Dermis blood vessel endothelial cell (primary cell): ENCODE results near the gene ATXN1. TPM values are rescaled to one million over a fixed set of nuclear protein-coding genes. Genes with fewer than 3 reads are reported as not detected.
"Not testable (repeated sequence)": the region's sequence is repeated elsewhere in the genome, so short reads cannot be mapped to it uniquely, and the experiment has no call there.

Experiments
- DNase-seq: peaks from one replicate; pipeline ENCODE4 v3.0.0; 2010
- total RNA-seq: library from RNA; depleted of rRNA; stranded (reverse); fragments of >200 nt; gene quantifications from 2 replicates; pipeline ENCODE4 v1.2.3, GENCODE V29; 2014

Gene ATXN1
- total RNA-seq, 1 donor from 2014 or later = 15.3 TPM

DNA sequence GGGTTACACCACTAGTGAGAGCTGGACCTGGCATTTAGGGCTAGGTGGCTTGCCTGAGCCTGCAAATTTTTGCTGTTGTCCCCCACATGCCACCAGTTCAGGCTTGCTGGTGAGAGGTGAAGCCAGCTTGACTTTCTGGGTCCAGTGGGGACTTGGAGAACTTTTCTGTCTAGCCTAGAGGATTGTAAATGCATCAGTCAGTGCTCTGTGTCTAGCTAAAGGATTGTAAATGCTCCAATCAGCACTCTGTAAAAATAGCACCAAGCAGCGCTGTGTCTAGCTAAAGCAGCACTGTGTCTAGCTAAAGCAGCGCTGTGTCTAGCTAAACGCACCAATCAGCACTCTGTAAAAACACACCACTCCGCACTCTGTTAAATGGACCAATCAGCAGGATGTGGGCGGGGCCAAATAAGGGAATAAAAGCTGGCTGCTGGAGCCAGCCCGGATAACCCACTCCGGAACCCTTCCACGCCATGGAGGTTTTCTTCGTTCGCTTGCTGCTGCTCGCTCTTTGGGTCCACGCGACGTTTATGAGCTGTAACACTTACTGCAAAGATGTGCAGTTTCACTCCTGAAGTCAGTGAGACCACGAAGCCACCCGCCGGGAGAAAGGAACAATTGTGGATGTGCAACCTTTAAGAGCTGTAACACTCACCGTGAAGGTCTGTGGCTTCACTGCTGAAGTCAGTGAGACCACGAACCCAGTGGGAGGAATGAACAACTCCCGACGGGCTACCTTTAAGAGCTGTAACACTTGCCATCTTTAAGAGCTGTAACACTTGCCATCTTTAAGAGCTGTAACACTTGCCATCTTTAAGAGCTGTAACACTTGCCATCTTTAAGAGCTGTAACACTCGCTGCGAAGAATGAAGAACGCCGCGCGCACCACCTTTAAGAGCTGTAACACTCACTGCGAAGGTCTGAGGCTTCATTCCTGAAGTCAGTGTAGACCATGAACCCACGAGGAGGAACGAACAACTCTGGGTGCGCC is 495.6 kb downstream of the ATXN1 start:
- DNase-seq = no peak

DNA sequence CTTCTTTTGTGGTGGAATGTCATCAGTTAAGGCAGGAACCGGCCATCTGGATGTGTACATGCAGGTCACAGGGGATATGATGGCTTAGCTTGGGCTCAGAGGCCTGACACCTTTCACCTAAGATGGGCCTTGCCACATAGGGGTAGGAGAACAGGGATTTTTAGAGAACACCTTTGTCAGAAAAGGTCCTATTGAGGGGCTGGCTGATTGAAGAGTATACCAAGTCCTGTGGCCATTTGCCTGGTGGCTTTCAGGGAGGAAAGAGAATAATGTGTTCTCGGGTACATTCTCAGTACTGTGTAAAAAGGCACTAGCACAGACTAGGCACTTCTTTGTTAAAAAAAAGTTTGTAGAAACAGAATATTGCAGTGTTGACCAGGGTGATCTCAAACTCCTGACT is 496.5 kb downstream of the ATXN1 start:
- no peak for DNase-seq

DNA sequence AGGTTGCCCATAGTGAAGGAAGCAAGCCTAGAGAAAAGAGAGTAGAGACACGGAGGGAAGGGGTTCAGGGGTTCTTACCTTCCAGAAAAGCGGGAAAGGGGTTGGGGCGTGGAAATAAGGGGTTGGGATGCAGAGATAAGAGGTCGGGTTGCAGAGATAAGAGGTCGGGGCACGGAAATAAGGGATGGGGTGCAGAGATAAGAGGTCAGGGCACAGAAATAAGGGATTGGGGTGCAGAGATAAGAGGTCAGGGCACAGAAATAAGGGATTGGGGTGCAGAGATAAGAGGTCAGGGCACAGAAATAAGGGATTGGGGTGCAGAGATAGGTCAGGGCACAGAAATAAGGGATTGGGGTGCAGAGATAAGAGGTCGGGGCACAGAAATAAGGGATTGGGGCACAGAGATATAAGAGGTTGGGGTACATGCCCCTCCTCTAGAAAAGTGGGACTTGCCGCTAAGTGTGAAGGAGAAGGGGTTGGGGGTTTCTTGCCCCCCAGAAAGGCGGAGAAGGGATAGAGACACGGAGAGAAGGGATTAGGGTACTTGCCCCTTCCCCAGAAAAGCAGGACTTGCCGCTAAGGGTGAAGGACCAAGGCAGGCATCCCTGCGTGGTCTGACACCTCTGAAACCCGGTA is 497.7 kb downstream of the ATXN1 start:
- DNase-seq = not testable (repeated sequence)

DNA sequence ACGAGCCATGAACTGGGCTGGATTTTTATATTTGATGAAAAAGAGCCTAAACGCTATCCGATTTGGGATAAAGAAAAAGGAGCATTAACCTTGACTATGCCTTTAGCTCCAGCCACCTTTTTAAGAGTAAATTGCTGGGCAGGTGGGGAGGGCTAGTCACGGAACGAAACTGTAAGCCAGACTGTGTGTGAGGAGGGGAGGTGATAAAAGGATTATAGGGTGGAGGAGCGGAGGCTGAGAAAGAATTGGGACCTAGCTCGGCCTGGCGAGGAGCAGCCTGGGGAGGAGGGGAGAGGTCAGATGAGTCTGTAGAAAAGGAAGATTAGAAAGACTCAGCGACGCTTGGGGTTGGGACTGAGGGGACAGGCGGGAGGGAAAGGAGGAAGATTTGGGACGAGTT is 498.5 kb downstream of the ATXN1 start:
- DNase-seq = not testable (repeated sequence)

DNA sequence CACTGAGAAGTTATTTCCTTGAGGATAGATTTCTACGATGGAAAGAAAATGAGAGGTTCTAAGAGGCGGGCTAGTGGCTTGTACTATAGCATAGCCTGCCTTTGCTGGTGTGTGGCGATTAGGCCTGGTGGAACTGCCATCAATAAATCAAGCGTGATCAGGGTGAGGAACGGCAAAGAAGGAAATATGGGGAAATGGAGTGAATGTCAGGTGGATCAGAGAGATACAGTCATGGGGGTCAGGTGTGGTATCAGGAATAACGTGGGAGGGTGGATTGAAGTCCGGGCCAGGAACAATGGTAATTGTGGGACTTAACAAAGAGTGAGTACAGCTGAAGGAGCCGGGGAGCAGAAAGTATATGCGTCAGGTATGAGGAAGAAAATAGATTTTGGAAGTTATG is 500.7 kb downstream of the ATXN1 start:
- DNase-seq = not testable (repeated sequence)

DNA sequence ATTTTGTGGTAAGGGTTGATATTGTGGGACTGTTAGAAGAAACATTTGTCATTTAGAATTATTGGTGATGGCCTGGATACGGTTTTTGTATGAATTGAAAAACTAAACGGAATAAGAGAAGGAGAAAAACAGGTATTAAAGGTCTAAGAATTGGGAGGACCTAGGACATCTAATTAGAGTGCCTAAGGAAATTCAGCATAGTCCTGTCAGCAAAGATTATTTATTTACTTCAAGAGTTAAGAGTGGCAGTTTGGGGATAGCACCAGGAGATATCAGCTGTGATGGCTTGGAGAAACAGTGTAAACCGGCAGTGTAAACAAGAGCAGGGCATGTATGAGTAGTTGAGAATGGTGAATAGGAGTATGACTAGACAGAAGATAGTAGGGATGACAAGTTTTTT is 501.7 kb downstream of the ATXN1 start:
- not testable (repeated sequence) for DNase-seq

DNA sequence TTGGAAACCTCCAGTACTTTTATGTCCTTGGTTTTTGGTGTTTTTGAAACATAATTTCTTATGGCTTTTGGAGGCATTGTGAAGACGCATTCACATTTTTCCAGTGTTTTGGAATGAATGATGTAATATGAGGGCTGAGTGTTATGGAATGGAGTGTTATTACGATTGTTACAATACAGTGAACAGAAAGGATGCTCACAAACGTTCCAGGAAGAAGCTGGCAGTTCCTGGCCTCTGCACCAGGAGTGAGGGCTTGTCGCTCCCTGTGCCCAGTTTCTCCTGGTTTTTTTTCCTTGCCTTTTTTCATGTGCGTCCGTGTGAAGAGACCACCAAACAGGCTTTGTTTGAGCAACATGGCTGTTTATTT is 502.6 kb downstream of the ATXN1 start:
- DNase-seq = no peak

DNA sequence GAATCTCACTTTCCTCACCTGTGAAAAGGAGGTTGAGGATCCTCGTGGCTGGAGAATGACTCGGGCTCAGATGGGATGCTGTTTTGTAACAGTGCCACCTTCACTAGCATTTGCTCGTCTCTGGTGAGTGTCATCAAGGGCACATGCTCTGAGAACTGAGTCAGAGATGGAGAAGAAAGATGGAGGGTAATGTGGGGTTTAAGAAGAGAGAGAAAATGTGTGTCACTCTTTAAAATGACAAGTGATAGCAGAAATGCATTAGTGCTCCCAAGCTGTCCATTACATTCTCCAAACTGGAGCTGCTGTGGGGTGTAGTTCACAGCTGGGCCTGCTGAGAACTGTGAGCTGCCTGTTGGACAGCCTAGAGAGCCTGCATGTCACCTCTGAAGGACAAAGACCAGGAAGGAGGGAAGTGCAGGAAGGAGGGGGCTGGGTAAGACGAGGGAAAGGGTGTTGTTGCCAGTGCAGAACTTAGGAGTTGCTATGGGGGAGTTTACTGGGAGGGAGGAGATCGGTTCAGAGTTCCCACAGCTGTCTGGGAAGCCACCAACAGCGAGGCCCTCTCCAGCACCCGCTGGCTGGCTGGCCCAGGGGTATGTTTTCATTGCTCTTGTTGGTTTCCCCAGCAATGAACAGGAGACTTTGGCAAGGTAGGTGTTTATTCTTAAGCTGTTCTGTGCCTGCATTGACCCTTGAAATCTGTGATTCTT is 503.1 kb downstream of the ATXN1 start:
- peak; percentile 32 for DNase-seq

DNA sequence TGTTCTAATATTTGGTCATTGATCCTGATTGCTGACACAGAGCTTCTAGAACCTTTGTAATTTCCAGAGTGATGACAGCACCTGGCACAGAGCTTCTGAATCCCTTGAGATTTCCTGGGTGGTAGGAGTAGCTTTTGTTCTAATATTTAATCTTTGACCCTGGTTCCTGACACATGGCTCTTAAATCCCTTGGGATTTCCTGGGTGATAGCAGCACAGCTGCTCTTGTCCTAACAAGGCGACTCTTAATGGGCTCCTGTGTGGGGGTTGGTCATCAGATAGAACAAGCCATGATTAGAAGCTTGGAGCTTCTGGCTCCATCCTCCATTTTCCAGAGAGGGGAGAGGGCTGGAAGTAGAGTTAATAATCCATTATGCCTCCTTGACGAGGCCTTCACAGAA is 504.5 kb downstream of the ATXN1 start:
- DNase-seq = no peak

DNA sequence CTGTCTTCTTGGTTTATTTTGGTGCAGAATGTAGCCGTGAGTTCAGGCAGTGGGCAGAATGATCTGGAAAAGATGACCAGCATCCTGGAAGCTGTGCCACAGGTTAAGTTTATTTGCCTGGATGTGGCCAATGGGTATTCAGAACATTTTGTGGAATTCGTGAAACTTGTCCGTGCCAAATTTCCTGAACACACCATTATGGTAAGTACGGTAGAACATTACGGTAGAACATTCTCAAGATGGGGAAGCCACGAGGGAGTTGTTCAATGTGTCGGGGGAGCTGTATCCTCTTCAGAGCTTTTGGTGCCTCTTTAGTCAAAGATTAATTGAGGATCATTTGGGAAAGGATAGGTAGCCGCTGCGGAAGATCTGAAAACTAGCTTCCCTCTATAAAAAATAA is 506.7 kb downstream of the ATXN1 start:
- no peak for DNase-seq

DNA sequence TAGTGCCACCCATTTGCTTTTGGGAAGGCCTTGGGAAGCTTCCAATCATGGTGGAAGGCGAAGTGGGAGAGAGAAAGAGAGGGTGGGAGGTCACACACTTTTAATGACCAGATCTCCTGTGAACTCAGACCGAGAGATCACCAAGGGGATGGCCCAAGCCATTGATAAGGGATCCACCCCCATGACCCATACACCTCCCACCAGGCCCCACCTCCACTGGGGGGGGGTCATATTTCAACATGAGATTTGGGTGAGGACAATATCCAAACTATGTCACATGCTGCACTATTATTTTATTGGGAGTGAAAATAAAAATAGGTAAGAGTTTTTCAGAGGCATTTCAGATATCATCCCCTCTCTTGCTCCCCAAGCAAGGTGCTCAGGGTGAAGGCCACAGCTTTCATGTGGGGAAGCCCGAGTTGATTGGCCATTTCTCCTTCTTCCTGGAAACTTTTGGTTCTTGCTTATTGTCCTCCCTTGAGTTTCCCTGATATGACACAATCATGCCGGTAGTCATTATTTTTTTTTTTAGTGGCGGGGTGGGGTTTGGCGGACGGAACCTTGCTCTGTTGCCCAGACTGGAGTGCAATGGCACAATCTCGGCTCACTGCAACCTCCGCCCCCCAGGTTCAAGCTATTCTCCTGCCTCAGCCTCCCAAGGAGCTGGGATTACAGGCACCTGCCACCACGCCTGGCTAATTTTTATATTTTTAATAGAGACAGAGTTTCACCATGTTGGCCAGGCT is 507.7 kb downstream of the ATXN1 start:
- DNase-seq = no peak

DNA sequence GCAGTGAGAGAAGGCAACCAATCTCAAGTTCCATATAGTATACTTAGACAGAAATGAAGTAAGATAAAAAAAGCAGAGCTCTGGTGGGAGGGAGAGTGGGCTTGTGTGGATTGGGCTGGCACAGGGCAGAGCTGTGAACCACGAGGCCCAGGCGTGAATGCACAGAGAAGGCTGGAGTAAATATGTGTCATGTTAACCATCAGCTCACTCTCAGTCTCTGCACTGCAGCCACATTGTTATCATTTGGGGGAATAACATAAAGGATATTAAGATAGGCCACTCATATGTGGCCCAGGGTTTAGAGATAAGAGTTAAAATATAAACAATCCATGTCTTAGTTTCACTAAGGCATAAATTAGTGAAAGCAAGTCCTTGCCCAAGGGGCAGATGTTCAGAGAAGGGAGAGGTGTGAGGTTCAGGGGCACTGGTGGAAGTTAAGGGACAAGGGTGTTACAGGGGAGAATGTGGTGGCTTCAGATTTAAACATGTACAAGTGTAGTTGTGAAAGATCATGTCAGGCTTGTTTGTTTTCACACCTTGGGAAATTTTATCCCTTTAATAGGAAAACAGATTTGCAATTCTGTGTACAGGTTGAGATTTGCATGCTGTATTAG is 508.5 kb downstream of the ATXN1 start:
- no peak for DNase-seq

DNA sequence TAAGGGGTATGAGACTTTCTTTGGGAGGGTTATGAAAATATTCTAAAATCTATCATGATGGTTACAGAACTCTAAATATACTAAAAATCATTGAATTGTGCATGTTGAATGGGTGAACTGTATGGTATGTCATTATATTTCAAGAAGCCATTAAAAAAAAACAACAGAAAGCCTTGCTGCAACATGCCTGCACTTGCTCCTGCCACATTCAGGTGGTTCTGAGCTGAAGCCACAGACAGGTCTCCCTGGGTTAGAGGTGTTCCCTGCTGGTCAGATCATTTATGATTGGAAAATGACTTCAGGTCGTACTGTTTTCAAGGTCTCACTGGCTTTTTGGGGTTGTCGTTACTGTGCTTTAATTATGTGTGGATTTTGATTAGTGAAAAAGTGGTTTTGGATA is 509.6 kb downstream of the ATXN1 start:
- no peak for DNase-seq

DNA sequence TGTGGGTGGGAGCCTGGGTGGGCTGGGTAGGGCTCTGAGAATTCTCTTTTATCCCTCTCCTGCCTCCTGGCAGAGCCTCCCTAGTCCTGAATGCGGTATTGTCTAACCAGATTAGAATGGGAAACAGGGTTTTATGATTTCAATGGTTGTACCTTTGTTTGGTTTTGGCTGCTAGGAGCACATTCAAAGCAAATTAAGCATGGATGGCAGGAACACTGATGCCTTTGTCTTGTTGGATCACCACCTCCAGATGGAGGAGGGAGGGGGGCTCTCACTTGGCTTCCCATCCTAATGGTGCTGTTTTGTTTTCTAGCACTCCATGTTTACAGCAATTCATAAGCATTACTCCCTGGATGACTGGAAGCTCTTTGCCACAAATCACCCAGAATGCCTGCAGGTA is 511.3 kb downstream of the ATXN1 start:
- no peak for DNase-seq
